ENCODE results near the gene NPHP4. TPM values are rescaled to one million over a fixed set of nuclear protein-coding genes. Genes with fewer than 3 reads are reported as not detected.

NPHP4 gene
- polyA plus RNA-seq, 3 donors = 0.39 to 13.7 (median 1.2) TPM

GRCh38 chr1:5903031-5903430, 89.2 kb downstream of the NPHP4 start:
- Histone ChIP-seq H2AFZ (ENCODE audit: insufficient read depth, low read depth, low read length, poor library complexity, severe bottlenecking) (no peak overlapping the region), H3K27me3 (ENCODE audit: control insufficient read depth in 2 of 2, insufficient read depth in 2 of 2, low read length in 2 of 2) (no peaks in the 10 kb centered on the region), H3K4me2 (replicated peaks; ENCODE audit: extremely low read depth, low read length, poor library complexity, severe bottlenecking) (no peak overlapping the region), H3K4me3 (replicated peaks in 1 of 3; ENCODE audit: low read depth in 2 of 3, low read length in 3 of 3) (no peak overlapping the region), H3K9ac (ENCODE audit: insufficient read depth, low read length, poor library complexity, severe bottlenecking) (no peak overlapping the region), H3K79me2 (ENCODE audit: insufficient read depth, low read length) (no peaks in the 10 kb centered on the region), H3K36me3 (replicated peaks in 1 of 2; ENCODE audit: control insufficient read depth in 1 of 2, insufficient read depth in 2 of 2, low read length in 2 of 2) (peaks cover 5 to 21% of the 10 kb centered on the region in 2 donors), H4K20me1 (ENCODE audit: insufficient read depth, low read length) (no peaks in the 10 kb centered on the region), H3K9me3 (replicated peaks in 1 of 2; ENCODE audit: control insufficient read depth in 1 of 2, insufficient read depth in 1 of 2, low read length in 2 of 2) (no peaks in the 10 kb centered on the region), H3K4me1 (ENCODE audit: control insufficient read depth in 1 of 2, insufficient read depth in 2 of 2, low read length in 2 of 2) (no peaks in the 10 kb centered on the region), H3K27ac (ENCODE audit: low read depth in 1 of 2, low read length in 2 of 2) (no peak overlapping the region)
- Mint-ChIP-seq H3K4me3 (no peak overlapping the region), H3K27me3 (ENCODE audit: low read depth in 3 of 3) (no peaks in the 10 kb centered on the region), H3K9me3 (no peaks in the 10 kb centered on the region), H3K27ac (no peak overlapping the region), H3K36me3 (peaks cover 23 to 40% of the 10 kb centered on the region in 2 donors), H3K4me1 (no peaks in the 10 kb centered on the region)
- no CpG with 5 or more reads among the region's 5 CpGs for WGBS (ENCODE audit: insufficient coverage)
- no peak for DNase-seq
- intact Hi-C loops (cut with micrococcal nuclease) = no loop called here
- no peak for TF ChIP-seq CTCF (IDR thresholded peaks at IDR 0.05)

- H4K20me1 ChIP-seq (ENCODE audit: insufficient read depth, low read length) = no peaks in the 10 kb centered on the region
- H3K4me3 Mint-ChIP-seq = no peak overlapping the region
- no CpG with 5 or more reads among the region's 2 CpGs for WGBS (ENCODE audit: insufficient coverage)
- peaks cover 5 to 24% of the 10 kb centered on the region in 2 donors for H3K36me3 ChIP-seq (replicated peaks in 1 of 2; ENCODE audit: control insufficient read depth in 1 of 2, insufficient read depth in 2 of 2, low read length in 2 of 2)
- intact Hi-C loops (cut with micrococcal nuclease) = no loop called here
- no peaks in the 10 kb centered on the region for H3K27me3 ChIP-seq (ENCODE audit: control insufficient read depth in 2 of 2, insufficient read depth in 2 of 2, low read length in 2 of 2)
- no peaks in the 10 kb centered on the region for H3K79me2 ChIP-seq (ENCODE audit: insufficient read depth, low read length)
- no peaks in the 10 kb centered on the region for H3K27me3 Mint-ChIP-seq (ENCODE audit: low read depth in 3 of 3)
- H2AFZ ChIP-seq (ENCODE audit: insufficient read depth, low read depth, low read length, poor library complexity, severe bottlenecking) = no peak overlapping the region
- no peak overlapping the region for H3K4me2 ChIP-seq (replicated peaks; ENCODE audit: extremely low read depth, low read length, poor library complexity, severe bottlenecking)
- no peaks in the 10 kb centered on the region for H3K9me3 ChIP-seq (replicated peaks in 1 of 2; ENCODE audit: control insufficient read depth in 1 of 2, insufficient read depth in 1 of 2, low read length in 2 of 2)
- no peak overlapping the region for H3K27ac Mint-ChIP-seq
- no peak for TF ChIP-seq CTCF (IDR thresholded peaks at IDR 0.05)
- H3K9me3 Mint-ChIP-seq = no peaks in the 10 kb centered on the region
- H3K27ac ChIP-seq (ENCODE audit: low read depth in 1 of 2, low read length in 2 of 2) = no peak overlapping the region
- H3K36me3 Mint-ChIP-seq = peaks cover 33 to 49% of the 10 kb centered on the region in 2 donors
- H3K4me1 ChIP-seq (ENCODE audit: control insufficient read depth in 1 of 2, insufficient read depth in 2 of 2, low read length in 2 of 2) = no peaks in the 10 kb centered on the region
- H3K4me1 Mint-ChIP-seq = no peaks in the 10 kb centered on the region
- H3K9ac ChIP-seq (ENCODE audit: insufficient read depth, low read length, poor library complexity, severe bottlenecking) = no peak overlapping the region
- DNase-seq = no peak
- H3K4me3 ChIP-seq (replicated peaks in 1 of 3; ENCODE audit: low read depth in 2 of 3, low read length in 3 of 3) = no peak overlapping the region
Observed at GRCh38 chr1:5901841-5902240, 90.4 kb downstream of the NPHP4 start.
